G401 (cell line): Measurements from ENCODE around the gene PPT2. TPM values are rescaled to one million over a fixed set of nuclear protein-coding genes. Genes with fewer than 3 reads are reported as not detected.
"Not testable (repeated sequence)": the region's sequence is repeated elsewhere in the genome, so short reads cannot be mapped to it uniquely, and the experiment has no call there.

ENCODE experiments used
- DNase-seq: peaks from one replicate; pipeline ENCODE4 v3.0.0-alpha.2; 2015; ENCODE audit warnings: low spot score
- in situ Hi-C: cut with HindIII; loops from 2 replicates; pipeline ENCODE4 v1.10.0; 2016; ENCODE audit warnings: low sequenced_read_pairs, mixed read lengths
- total RNA-seq: library from RNA; depleted of rRNA; stranded (reverse); fragments of >200 nt; shearing (Covaris generic); gene quantifications from 2 replicates; pipeline ENCODE4 v1.2.3, GENCODE V29; 2014

PPT2 gene
- total RNA-seq, 1 experiment from 2014 or later = 38.5 TPM

GRCh38 chr6:32123681-32124080 is 30.3 kb upstream of the PPT2 start:
- DNase-seq = peak; percentile 71
- in situ Hi-C loops = no loop called here

GRCh38 chr6:32126880-32127279 is 27.1 kb upstream of the PPT2 start:
- in situ Hi-C loops = loop anchor here (5.0 kb wide), 1 partner anchor 55 kb away; the partner anchor contains the start of gene AGER
- DNase-seq = no peak

- in situ Hi-C loops = loop anchor here (5.0 kb wide), 1 partner anchor 55 kb away; the partner anchor contains the start of gene AGER
- DNase-seq = no peak
These were observed 26.6 kb upstream of the PPT2 start for GRCh38 chr6:32127409-32127716.

- peak; percentile 100 for DNase-seq
- in situ Hi-C loops = loop anchor here (5.0 kb wide), 1 partner anchor 54 kb away; the partner anchor contains the start of gene AGER
These were observed 26.0 kb upstream of the PPT2 start, which contains the start of gene ATF6B for GRCh38 chr6:32127717-32128592. Gene ATF6B (minus strand): TSS chr6:32128246. CDS start chr6:32128207, 39 bp downstream.

GRCh38 chr6:32128751-32129296 is 25.1 kb upstream of the PPT2 start:
- in situ Hi-C loops = loop anchor here (5.0 kb wide), 1 partner anchor 53 kb away; the partner anchor contains the start of gene AGER
- DNase-seq = no peak

- DNase-seq = no peak
- in situ Hi-C loops = loop anchor here (5.0 kb wide), 1 partner anchor 53 kb away; the partner anchor contains the start of gene AGER
These were observed 24.4 kb upstream of the PPT2 start for GRCh38 chr6:32129297-32130088.

GRCh38 chr6:32131439-32131948 is 22.4 kb upstream of the PPT2 start:
- DNase-seq = no peak
- in situ Hi-C loops = no loop called here

- DNase-seq = no peak
- in situ Hi-C loops = no loop called here
These were observed 21.8 kb upstream of the PPT2 start for GRCh38 chr6:32132110-32132509.

GRCh38 chr6:32133786-32134185 is 20.2 kb upstream of the PPT2 start:
- in situ Hi-C loops = no loop called here
- DNase-seq = no peak

GRCh38 chr6:32137454-32137853 is 16.5 kb upstream of the PPT2 start:
- no peak for DNase-seq
- in situ Hi-C loops = no loop called here

GRCh38 chr6:32139590-32139989 is 14.4 kb upstream of the PPT2 start:
- no peak for DNase-seq
- in situ Hi-C loops = no loop called here

- no peak for DNase-seq
- in situ Hi-C loops = no loop called here
These were observed 13.4 kb upstream of the PPT2 start for GRCh38 chr6:32140420-32141046.

GRCh38 chr6:32144238-32144637 is 9.7 kb upstream of the PPT2 start:
- DNase-seq, in situ Hi-C loops: not testable (repeated sequence)

- in situ Hi-C loops = no loop called here
- DNase-seq = no peak
These were observed 7.7 kb upstream of the PPT2 start for GRCh38 chr6:32146287-32146686.

- in situ Hi-C loops = no loop called here
- no peak for DNase-seq
These were observed 7.3 kb upstream of the PPT2 start for GRCh38 chr6:32146687-32147086.

GRCh38 chr6:32147401-32148132 is 6.4 kb upstream of the PPT2 start:
- in situ Hi-C loops = no loop called here

GRCh38 chr6:32148289-32149091 is 5.5 kb upstream of the PPT2 start:
- in situ Hi-C loops = no loop called here
- DNase-seq = no peak

More at GRCh38 chr6:32147401-32148132, 6.4 kb upstream of the PPT2 start:
- DNase-seq = no peak
